BJ (cell line): ENCODE results near the gene SELP. TPM values are rescaled to one million over a fixed set of nuclear protein-coding genes. Genes with fewer than 3 reads are reported as not detected.
"Not testable (repeated sequence)": the region's sequence is repeated elsewhere in the genome, so short reads cannot be mapped to it uniquely, and the experiment has no call there.

Experiments
- CTCF ChIA-PET: fragments of 350-600 bp; formaldehyde crosslinking; extraction: SDS; loops from one replicate; lab custom pipeline; 2021; ENCODE audit warnings: antibody characterized with exemption, inconsistent platforms; lab: Yijun Ruan, JAX
- POLR2A ChIA-PET: fragments of 300-600 bp; sonication (Branson Sonifier 250); formaldehyde crosslinking; extraction: SDS; loops from one replicate; lab custom pipeline; 2021; ENCODE audit warnings: antibody characterized with exemption; lab: Charles Lee
- DNase-seq: peaks from one replicate; pipeline ENCODE4 v3.0.0-alpha.2; 2011; ENCODE audit warnings: low read depth
- H3K27me3 ChIP-seq: 2 replicates; pipeline ENCODE4 v1.6.0; 2011; ENCODE audit warnings: low read length; ENCODE audit not compliant: control insufficient read depth, insufficient read depth
- H3K36me3 ChIP-seq: 2 replicates; pipeline ENCODE4 v1.5.1; 2011; ENCODE audit warnings: low read length; ENCODE audit not compliant: control insufficient read depth, insufficient read depth
- H3K4me3 ChIP-seq: 2 replicates; pipeline ENCODE4 v1.5.1; 2011; ENCODE audit warnings: low read depth, mild to moderate bottlenecking, control low read depth, low read length
- polyA minus RNA-seq: library from RNA; depleted of rRNA, polyadenylated mRNA; stranded (reverse); fragments of >200 nt; gene quantifications from 2 replicates; pipeline ENCODE4 v1.2.3, GENCODE V29; 2011; rRNA and poly(A)+ RNA removed
- polyA plus RNA-seq: library from polyadenylated mRNA; depleted of rRNA; stranded (reverse); fragments of >200 nt; gene quantifications from 2 replicates; pipeline ENCODE4 v1.2.3, GENCODE V29; 2011; rRNA removed
- TF ChIP-seq, protein P1 (sequence below): IDR thresholded peaks from 2 replicates; pipeline ENCODE4 v1.5.1; 2011; ENCODE audit warnings: low read depth, mild to moderate bottlenecking, control low read depth, inconsistent platforms, low read length, moderate library complexity; ENCODE audit not compliant: insufficient read depth

SELP gene
- not detected in 2 replicates for polyA plus RNA-seq
- polyA minus RNA-seq = not detected in 2 replicates

DNA sequence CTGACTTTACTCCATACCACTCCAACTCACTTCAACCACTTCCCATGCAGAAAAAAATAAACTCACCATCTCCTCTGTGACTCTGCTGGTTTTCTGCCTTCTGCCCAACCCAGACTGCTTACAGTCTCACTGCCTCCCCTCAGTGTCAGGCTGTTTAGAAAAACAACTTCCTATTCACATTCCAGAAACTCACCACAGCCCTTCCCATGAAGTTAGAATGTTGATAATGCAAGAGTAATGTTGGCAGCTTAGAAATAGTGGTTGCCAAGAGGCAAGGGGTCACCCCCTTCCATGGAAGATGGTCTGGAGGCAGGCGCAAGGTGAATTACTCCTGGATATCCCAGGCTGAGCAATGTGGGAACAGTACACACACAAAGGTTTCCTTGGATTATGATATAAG, at the start of gene SELP:
Gene SELP (minus strand): TSS at position 119 of the 400 bp plus-strand sequence. CDS start 50 bp downstream, at position 69.
- no peak for DNase-seq
- H3K4me3 ChIP-seq = no peak within 1 kb of the TSS
- no peaks in the 10 kb centered on the region for H3K36me3 ChIP-seq
- TF ChIP-seq, protein P1, sequence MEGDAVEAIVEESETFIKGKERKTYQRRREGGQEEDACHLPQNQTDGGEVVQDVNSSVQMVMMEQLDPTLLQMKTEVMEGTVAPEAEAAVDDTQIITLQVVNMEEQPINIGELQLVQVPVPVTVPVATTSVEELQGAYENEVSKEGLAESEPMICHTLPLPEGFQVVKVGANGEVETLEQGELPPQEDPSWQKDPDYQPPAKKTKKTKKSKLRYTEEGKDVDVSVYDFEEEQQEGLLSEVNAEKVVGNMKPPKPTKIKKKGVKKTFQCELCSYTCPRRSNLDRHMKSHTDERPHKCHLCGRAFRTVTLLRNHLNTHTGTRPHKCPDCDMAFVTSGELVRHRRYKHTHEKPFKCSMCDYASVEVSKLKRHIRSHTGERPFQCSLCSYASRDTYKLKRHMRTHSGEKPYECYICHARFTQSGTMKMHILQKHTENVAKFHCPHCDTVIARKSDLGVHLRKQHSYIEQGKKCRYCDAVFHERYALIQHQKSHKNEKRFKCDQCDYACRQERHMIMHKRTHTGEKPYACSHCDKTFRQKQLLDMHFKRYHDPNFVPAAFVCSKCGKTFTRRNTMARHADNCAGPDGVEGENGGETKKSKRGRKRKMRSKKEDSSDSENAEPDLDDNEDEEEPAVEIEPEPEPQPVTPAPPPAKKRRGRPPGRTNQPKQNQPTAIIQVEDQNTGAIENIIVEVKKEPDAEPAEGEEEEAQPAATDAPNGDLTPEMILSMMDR = no peak
- no peaks in the 10 kb centered on the region; the same call in 1 of the 2 replicates for H3K27me3 ChIP-seq
- ChIA-PET POLR2A (no interaction called here), CTCF (interaction anchor here (0.8 kb wide), 1 partner anchor 12 kb away, joined by 3 read pairs; no protein-coding TSS in a partner anchor)

DNA sequence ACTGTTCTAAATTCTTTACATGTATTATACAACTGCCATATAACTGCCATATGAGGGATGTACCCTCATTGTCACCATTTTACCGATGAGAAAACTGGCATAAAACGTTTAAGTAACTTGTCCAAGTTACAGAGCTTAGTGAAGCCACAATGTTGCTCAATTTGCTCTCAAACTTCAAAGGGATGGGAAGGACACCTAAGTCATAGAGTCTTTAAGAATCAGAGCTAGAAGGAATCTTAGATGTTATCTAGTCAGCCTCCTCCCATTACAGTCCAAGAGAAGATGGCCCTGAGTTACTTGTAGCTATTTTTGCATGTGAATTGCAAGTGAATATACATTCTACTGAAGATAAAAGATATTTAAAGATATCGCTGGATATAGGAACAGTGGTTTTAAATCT, 49.8 kb upstream of the SELP start:
- Histone ChIP-seq H3K4me3 (no peak overlapping the region), H3K27me3 (no peaks in the 10 kb centered on the region), H3K36me3 (no peaks in the 10 kb centered on the region)
- POLR2A ChIA-PET = no interaction called here
- TF ChIP-seq, protein P1 = no peak
- DNase-seq = no peak
- CTCF ChIA-PET = no interaction called here

DNA sequence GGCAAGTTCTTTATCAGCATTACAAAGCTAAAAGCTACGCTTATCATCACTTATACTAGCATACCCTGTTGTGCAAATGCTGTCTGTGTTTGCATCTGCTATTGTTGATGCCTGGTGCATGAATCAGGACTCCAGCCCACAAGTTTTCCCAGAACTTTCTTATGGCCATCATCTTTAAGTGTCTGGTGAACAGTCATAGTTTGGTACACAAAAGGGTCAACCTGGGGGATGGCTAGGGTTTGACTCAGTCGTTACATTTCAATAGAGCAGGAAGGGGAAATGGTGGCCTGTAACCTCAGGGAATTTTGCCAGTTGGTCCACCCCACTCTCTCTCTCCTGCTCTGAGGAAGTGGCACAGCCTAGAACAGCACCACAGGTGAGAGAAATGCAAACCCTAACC, 46.1 kb upstream of the SELP start:
- TF ChIP-seq, protein P1 = no peak
- ChIA-PET CTCF (no interaction called here), POLR2A (no interaction called here)
- no peak for DNase-seq
- Histone ChIP-seq H3K36me3 (no peaks in the 10 kb centered on the region), H3K4me3 (no peak overlapping the region), H3K27me3 (no peaks in the 10 kb centered on the region)

DNA sequence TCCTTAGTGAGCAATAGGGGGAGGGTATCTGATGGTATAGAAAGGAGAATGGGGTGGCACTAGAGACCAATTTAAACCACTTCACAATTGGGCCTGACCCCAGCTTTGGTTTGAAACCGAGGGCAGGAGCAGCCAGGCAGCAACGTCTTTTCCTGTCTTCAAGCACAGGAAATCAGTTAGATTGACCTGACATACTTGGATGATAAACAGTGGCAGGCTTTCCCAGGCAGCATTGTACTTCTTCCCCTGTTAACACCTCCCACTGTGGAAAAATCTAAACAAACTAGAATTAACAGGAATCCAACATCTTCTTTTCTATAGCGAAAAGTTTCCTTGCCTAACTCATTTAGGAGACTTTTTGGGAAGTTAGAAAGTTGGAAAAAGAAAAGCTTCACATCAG, 40.9 kb upstream of the SELP start:
- no peak for DNase-seq
- TF ChIP-seq, protein P1 = no peak
- CTCF ChIA-PET = no interaction called here

DNA sequence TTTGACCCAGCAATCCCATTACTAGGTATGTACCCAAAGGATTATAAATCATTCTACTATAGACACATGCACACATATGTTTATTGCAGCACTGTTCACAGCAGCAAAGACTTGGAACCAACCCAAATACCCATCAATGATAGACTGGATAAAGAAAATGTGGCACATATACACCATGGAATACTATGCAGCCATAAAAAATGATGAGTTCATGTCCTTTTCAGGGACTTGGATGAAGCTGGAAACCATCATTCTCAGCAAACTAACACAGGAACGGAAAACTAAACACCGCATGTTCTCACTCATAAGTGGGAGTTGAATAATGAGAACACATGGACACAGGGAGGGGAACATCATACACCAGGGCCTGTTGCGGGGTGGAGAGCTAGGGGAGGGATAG, 40.3 kb upstream of the SELP start:
- POLR2A ChIA-PET, H3K27me3 ChIP-seq, CTCF ChIA-PET: not testable (repeated sequence)

More for the DNA sequence above, 40.9 kb upstream of the SELP start:
- H3K4me3 ChIP-seq = no peak overlapping the region
- no peaks in the 10 kb centered on the region for H3K36me3 ChIP-seq
- POLR2A ChIA-PET = no interaction called here
- H3K27me3 ChIP-seq = no peaks in the 10 kb centered on the region

DNA sequence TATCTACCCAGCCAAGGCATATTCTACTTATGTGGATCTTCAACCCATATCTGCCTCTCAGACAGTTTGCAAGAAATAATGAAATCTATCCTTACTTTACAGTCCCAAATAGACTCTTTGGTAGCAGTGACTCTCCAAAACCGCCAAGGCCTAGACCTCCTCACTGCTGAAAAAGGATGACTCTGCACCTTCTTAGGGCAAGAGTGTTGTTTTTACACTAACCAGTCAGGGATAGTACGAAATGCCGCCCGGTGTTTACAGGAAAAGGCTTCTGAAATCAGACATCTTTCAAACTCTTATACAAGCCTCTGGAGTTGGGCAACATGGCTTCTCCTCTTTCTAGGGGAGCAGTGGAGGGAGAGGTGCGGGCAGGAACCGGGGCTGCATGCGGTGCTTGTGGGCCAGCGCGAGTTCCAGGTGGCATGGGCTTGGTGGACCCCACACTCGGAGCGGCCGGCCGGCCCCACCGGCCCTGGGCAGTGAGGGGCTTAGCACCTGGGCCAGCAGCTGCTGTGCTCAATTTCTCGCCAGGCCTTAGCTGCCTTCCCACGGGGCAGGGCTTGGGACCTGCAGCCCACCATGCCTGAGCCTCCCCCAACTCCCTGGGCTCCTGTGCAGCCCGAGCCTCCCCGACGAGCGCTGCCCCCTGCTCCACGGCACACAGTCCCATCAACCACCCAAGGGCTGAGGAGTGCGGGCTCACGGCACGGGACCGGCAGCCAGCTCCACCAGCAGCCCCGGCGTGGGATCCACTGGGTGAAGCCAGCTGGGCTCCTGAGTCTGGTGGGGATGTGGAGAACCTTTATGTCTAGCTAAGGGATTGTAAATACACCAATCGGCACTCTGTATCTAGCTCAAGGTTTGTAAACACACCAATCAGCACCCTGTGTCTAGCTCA, 38.0 kb upstream of the SELP start:
- POLR2A ChIA-PET, H3K4me3 ChIP-seq, CTCF ChIA-PET, H3K27me3 ChIP-seq, DNase-seq, H3K36me3 ChIP-seq: not testable (repeated sequence)

More for the DNA sequence above, 40.3 kb upstream of the SELP start:
- not testable (repeated sequence) for H3K36me3 ChIP-seq, H3K4me3 ChIP-seq, DNase-seq

DNA sequence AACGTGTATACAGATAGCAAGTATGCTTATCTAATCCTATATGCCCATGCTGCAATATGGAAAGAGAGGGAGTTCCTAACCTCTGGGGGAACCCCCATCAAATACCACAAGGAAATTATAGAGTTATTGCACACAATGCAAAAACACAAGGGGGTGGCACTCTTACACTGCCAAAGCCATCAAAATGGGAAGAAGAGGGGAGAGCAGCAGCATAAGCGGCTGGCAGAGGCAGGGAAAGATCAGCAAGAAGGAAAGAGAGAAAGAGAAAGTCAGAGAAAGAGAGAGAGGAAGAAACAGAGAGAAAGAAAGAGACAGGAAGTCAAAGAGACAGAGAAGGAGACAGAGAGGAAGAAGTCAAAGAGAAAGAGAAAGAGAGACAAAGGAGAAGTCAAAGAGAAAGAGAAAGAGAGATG, 37.3 kb upstream of the SELP start:
- DNase-seq, H3K36me3 ChIP-seq, POLR2A ChIA-PET, H3K4me3 ChIP-seq, H3K27me3 ChIP-seq, CTCF ChIA-PET: not testable (repeated sequence)

DNA sequence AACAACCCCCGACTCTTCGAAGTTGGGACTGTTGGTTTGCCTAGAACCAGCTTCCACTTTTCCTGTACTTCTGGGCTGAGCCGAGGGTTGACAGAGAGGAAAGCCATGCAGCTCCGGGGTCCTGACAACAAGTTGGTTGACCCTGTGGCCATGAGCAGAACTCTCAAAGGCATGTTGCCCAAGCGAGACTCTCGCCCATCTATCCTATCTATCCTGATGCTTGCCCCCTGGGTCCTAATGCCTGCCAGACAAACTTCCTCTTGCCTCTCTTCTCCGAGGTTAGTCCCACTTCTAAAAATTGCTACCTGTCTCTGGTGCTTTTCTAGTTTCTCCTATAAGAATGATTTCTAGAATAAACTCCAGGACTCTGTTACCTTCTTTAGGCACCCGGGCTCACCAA, 32.8 kb upstream of the SELP start:
- H3K4me3 ChIP-seq, H3K27me3 ChIP-seq, POLR2A ChIA-PET, H3K36me3 ChIP-seq, CTCF ChIA-PET, DNase-seq: not testable (repeated sequence)

DNA sequence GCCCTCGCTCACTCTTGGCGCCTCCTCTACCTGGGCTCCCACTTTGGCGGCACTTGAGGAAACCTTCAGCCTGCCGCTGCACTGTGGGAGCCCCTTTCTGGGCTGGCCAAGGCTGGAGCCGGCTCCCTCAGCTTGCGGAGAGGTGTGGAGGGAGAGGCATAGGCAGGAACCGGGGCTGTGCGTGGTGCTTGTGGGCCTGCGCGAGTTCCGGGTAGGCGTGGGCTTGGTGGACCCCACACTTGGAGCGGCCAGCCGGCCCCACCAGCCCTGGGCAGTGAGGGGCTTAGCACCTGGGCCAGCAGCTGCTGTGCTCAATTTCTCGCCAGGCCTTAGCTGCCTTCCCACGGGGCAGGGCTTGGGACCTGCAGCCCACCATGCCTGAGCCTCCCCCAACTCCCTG, 31.1 kb upstream of the SELP start:
- H3K27me3 ChIP-seq, POLR2A ChIA-PET, H3K4me3 ChIP-seq, DNase-seq, CTCF ChIA-PET, H3K36me3 ChIP-seq: not testable (repeated sequence)
